Fibroblast of skin of scalp (primary cell): ENCODE results near the gene GATAD2A.
A peak's percentile ranks its signal among the peaks of the same experiment; 100 is the strongest.

Source experiments
- DNase-seq: peaks from one replicate; pipeline ENCODE4 v3.0.0-alpha.2; 2013

The GATAD2A gene

DNA sequence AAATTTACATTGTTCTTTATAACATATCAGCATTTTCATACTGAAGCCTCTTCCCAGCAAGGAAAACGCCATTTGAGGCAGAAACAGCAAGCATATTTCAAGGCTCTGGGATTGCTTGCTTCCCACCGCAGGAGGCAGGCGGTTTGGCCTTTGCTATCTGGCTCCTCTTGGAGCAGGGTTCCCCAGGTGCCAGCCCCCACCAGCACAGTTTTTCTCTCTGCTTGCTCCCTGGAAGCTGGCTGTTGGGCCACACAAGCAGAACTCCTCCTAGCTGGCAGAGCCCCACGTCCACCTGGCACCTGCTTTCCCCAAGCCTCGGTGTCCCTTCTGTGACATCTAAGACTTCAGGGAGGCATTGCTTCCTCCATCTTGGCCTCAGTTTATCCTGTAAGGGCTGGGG, 16.7 kb downstream of the GATAD2A start:
- DNase-seq, result no peak

DNA sequence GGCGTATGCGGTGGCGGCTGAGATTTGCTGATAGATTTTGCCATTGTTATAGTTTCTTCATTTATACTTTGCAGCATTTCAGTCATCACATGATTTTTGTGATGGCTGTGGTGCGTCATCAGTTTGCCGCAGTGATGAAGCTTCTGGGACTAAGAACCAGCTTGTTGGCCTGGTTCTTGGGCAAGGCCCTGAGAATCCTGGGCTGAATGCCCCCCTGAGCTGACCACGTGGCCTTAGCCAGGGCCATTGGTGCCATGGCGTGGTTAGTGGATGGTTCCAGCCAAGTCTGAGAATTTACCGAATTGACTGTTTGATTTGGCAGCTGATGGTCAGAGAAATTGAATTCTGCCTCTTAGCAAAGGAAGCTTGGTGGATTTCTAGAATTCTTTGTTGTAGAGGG, 17.8 kb downstream of the GATAD2A start:
- DNase-seq, result no peak

DNA sequence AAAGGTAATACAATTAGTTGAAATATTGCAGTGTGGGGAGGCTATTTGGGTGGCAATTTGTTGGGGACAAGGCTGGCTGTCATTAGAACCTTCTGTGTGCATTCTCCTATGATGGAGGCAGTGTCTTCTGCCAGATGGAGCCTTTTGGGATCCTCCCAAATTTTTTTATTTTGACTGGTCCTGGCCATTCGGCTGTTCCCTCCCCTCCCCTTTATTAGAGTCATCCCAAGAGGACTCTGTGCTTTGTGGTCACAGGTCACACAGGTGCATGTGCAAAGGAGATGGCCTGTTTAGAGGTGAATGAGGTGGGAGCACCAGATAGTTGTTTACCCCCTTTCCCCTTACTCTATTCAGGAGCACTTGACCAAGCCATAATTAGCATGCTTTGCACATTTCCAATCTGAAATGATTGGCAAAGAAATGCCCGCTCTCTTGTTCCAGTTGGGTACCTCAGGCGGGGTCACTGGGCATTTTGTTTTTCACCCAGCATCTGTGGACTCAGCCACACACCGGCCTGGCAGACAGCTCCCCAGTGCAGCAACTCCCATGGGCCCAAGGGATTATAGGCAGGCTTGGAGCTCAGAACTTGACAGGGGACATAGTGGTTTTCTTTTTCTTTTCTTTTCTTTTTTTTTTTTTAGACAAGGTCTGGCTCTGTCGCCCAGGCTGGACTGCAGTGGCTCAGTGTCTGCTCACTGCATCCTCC, 19.8 kb downstream of the GATAD2A start:
- no peak for DNase-seq

DNA sequence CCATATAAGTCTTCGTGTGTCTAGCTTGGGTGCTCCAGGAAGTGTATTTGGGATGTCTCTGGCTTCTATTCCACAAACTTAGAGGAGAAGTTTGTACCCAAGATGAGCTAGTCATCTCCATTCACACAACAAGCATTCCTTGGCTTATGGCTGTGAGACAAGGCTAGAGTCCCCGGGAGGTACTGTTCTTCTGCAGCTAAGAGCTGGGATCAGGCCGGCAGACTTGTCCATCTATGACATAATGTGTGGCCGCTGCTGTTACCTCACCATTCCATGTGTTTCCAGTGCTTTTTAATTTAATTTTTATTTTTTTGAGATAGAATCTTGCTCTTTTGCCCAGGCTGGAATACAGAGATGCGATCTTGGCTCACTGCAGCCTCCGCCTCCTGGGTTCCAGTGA, 20.7 kb downstream of the GATAD2A start:
- no peak for DNase-seq

DNA sequence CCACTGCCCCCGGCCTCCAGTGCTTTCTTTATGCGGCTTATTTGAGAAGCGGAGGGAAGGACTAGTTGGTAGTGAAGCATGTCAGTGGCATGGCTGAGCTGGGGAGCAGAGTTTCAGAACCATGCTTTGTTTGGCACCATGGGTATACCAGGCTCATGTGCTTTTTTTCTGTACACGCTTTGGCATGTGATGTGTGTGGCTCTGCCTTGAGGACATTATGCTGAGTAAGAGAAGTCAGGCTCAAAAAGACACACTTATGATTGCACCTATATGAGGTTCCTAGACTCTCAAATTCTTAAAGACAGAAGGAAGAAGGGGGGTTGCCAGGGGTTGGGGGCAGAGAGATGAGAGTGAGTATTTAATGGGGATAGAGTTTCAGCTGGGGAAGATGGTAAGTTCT, 21.3 kb downstream of the GATAD2A start:
- no peak for DNase-seq

DNA sequence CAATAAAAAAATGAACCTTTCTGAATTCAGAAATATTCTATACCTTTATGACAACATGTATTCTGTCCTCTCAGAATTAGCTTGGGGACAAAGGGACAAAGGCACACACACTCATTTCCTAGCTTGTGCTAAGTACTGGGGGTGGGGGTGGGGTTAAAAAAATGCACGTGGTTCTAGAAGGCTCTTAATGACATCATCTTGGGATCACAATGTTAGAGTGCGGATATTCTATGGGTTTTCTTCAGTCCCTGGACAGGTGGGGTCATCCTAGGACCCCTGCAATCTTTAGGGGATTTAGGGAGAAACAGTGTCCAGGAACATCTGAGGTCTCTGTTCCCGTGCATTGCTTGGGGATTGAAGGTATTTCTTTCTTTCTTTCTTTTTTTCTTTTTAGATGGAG, 21.8 kb downstream of the GATAD2A start:
- DNase-seq, result no peak

DNA sequence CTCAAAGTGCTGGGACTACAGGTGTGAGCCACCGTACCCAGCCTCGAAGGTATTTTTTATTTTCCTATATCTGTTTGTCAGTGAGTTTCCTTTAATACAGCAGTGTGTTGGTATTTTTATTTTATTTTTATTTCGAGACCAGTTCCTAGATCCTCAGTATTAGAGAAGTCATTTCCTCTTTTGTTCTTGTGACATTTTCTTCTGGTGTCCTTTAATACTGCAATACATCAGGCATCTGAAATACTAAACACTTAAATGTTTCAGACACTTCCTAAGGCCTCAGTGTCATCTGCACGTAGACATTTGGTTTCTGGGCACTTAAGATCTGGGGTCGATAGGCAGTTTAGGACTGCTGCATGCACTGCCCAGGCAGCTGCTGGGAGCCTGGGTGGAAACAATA, 22.5 kb downstream of the GATAD2A start:
- DNase-seq, result no peak

DNA sequence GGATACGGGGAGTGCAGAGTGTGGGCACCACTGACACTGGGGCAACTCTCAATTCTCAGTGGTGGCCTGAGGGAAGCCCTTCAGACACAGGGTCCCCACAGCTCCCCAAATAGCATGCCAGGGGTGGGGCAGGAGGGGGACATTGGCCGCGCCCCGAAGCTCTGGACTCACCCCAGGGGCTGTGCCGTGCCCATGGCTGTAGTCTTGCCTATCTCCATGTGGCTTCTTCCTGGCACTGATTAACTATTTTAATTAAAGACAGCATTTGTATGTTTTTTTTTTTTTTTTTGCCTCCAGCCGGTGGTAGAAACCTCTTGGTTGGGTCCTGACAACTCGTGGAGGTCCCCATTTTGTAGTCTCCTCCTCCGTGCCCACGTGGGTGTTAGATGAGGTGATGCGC, 23.3 kb downstream of the GATAD2A start:
- no peak for DNase-seq

DNA sequence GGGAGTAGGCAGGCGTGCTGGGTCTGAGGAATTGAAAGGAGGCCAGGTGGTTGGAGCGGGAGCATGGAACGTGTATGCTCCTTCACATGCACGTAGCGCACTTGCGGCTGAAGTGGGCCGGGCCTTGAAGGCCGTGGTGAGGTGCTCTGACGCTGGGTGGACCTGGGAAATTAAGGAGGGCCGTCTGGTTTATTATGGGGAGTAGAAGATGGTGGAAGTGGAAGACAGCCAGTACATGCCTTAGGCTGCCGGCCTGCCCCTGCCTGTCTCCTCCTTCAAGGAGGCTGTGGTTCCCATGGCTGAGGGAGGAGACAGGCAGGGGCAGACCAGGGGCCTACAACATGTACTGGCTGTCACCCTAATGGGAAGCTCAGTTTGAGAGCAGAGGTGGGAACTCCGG, 23.9 kb downstream of the GATAD2A start:
- DNase-seq, result no peak

DNA sequence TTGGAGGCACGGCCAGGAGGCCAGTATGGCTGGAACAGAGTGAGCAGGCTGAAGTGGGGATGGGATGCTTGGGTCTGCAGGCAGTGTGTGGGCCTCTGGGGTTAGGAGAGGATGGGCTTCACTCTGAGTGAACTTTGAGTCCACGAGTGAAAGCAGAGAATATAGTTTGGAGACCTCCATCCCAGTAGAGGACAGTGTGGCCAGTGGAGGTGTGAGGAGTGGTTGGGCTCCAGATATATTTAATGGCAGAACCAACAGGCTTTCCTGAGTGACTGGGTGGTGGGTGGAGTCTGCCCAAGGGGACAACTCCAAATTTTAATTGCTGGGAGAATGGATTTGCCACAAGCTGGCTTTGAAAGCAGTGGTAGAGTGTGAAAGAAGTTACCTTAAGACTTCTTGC, 27.3 kb downstream of the GATAD2A start:
- DNase-seq, result no peak

DNA sequence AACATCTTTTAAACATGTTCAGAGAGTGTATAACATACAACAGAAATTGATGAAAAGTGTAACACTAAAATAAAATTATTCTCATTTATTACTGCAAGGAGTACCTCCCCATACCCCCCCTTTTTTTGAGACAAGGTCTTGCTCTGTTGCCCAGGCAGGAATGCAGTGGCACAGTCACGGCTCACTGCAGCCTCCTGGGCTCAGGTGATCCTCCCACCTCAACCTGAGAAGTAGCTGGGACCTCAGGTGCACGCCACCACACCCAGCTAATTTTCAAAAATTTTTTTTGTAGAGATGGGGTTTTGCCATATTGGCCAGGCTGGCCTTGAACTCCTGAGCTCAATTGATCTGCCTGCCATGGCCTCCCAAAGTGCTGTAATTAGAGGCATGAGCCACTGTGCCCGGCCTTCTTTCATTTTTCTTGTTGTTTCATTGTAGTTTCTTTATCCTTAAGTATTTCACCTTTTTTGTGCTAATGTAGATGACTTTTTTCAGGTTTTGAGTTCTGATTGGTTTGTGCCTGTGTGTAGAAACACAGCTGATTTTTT, 28.3 kb downstream of the GATAD2A start:
- DNase-seq, result no peak

DNA sequence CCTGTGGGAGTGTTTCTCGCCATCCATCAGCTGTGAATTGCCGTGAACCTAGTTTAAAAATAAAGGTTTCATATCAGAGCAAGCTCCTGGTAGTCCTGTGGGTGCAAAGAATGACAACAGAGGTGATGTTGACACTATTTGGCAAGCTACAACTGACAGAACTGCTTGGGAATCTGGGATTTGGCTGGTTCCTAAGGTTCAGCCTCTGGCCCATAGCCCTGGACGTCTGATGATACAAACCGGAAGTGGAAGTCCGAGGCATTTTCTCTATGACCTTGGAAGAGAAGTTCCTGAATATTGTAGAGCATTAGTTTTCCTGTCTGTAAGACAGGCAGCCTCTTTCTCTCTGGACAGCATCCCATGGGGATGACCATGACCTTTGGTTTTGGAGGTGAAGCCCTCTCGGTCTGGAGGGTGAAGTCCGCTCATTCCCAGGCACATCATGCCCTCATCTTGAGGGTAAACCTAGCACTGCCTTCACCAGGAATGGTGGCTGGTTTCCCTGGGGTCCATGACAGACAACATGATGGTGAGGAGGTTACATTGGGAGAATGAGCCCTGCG, 29.1 kb downstream of the GATAD2A start:
- no peak for DNase-seq

DNA sequence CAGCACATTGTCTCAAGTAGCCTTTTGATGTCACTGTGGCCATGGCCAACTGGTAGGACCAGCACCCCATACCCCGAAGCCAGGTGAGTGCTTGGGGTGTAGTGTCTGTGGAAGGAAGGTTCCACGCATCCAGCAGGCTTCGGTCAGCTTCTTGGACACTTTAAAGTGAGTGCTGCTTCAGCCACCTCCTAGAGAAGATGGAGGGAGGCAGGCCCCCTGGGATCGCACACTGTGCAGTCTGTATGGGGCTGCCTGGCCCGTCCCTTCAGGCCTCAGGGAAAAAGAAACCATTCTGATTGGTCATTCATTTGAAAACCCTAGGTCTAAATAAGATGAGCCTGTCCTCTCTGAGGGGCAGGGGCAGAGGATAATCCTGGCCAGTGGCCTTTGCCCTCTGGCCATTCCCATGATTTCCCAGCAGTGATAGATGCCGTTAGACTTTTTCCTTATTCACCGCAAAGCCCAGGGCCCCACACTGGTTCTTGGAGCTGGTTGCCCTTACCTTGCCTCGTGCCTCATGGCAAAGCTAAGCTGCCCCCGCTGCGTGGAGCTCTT, 30.7 kb downstream of the GATAD2A start:
- no peak for DNase-seq

DNA sequence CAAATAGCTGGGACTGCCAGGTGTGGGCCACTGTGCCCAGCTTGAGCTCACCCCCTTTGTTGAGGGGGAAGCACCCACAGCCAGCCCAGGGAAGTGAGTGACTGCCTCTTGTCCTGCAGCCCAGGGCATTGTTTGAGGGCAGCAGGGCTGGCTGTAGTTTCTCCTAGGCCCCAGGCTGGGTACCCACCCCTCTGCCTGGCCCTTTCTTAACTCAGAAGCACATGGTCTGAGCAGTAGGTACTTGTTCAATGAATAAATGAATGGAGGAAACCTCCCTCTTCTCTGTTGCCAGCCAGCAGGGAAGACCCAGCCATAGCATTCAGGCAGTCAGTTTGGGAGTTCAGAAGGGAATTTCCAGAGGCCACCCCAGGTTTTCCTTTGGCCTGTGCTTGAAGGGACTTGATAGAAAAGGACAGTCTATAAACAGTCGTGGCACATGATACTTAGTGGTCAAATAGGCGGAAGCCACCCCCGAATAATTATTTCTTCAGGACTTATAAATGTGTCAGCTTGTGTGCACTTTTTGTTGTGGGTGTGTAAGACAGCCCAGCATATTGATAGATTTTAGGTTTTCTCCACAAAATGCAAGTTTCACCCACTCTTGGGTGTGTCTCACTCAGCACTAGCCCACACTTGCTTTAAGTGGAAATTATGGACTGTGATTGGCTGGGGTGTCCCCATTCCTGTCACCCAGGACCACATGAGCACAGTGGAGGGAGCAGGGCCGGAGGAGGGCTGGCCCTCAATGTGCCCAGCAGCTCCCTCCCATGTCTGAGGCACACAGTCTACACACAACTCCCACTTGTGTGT, 33.1 kb downstream of the GATAD2A start:
- no peak for DNase-seq

DNA sequence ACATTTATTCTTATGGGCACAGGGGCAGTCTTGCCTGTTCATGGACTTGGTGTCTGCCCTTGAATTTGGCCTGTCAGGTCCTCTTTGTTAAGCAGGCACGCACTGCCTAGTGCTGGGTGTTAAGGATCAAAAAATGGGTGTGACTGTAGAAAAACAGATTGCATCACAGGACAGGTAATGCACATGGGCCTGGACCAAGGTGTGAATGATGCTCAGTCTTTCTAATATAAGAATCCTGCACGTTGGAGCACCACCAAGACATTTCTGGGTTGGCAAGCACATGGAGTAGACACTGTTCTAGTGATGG, 33.7 kb downstream of the GATAD2A start:
- DNase-seq, result no peak

DNA sequence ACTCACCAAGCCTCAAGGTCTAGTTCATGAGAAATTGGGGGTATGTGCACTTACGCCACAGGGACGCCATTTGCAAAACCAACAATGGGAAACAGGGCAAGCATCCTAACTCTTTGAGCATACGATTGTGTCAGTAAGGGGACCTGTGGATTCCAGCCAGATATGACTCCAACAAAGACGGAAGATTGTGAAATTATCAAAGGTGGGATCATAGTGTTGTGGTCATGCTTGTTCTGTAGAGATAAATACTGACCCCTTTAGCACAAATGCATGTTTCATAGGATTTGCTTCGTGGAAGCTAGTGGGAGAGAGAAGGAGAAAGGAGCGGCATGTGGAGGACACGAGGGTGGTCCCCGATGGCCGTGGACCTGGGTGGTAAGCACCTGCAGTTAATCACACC, 37.8 kb downstream of the GATAD2A start:
- DNase-seq, result no peak

DNA sequence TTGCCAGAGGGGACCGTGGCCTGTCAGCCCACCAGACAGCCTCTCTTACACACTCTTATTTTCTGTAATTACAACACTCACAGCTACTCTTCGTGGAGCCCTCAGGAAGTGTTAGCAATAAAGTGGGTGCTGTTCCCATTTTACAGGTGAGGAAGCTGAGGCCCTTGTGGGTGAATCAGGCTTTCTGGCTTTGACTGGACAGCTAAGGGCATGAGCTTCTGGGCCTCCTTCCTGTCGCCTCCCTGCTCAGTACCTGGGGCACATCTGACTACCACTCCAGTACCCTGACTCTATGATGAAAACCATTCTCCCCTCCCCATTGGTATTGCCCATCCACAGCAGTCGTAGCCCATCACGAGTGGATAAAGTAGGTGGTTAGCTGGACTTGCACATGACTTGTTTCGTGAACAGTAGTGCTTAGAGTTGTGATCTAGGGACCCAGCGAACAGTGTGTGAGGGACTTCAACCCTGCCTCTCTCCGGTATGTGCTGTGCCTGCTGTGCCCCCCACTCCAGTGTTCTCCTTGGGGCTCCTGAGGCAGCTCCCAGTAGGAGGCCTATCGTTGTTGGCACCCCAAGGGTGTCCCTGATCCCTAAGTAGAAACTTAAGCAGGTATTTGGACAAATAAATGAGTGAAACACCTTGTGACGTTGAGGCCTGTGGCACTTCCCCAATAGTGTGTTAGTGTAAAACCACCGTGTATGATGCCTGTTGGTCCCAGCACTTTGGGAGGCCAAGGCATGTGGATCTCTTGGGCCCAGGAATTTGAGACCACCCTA, 38.6 kb downstream of the GATAD2A start:
- DNase-seq, result no peak

DNA sequence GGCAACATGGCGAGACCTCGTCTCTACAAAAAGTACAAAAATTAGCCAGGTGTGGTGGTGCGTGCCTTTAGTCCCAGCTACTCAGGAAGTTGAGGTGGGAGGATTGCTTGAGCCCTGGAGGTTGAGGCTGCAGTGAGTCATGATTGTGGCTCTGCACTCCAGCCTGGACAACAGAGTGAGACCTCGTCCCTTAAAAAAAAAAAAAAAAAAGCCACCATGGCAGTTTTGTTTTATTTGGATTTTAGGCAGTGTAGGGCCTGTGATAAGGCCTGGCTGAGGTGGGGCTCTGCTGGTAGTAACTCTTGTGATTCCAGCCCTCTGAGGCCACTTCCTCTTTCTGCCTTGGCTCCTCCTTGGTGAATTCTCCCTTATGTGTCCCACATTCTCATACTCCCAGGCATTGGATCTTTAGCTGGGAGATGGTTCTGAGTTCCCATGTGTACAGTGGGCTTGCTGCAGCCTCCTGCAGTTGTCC, 39.2 kb downstream of the GATAD2A start:
- peak; percentile 35 for DNase-seq

DNA sequence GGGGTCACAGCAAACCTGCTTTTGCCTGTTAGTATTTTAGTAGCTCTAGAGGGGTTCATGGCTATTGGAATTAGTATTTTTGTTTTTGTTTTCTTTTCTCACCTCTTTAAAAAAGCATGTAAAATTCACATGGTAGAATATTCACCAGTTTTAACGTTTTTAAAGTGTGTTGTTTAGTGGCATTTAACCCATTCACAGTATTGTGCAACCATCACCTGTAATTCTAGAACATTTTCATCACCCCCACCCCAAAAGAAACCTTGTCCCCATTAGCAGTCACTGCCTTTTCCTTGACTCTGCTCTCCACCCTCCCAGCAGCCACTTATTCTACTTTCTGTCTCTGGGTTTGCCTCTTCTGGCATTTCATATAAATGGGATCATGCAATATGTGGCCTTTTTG, 39.8 kb downstream of the GATAD2A start:
- DNase-seq, result no peak

DNA sequence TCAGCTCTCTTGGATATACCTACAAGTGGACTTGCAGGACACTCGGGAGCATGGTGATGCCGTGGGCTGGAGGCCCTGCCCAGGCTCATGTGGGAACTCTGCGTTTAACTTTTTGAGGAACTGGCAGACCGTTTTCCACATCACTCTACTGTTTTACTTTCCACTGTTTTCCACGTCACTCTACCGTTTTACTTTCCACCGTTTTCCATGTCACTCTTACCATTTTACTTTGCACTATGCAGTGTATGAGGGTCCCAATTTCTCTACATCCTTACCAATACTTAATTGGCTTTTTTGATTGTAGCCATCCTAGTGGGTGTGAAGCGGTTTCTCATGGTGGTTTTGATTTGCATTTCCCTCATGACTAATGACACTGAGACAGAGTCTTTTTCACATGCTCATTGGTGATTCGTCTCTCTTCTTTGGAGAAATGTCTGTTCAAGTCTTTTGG, 40.5 kb downstream of the GATAD2A start:
- DNase-seq, result peak; percentile 28

DNA sequence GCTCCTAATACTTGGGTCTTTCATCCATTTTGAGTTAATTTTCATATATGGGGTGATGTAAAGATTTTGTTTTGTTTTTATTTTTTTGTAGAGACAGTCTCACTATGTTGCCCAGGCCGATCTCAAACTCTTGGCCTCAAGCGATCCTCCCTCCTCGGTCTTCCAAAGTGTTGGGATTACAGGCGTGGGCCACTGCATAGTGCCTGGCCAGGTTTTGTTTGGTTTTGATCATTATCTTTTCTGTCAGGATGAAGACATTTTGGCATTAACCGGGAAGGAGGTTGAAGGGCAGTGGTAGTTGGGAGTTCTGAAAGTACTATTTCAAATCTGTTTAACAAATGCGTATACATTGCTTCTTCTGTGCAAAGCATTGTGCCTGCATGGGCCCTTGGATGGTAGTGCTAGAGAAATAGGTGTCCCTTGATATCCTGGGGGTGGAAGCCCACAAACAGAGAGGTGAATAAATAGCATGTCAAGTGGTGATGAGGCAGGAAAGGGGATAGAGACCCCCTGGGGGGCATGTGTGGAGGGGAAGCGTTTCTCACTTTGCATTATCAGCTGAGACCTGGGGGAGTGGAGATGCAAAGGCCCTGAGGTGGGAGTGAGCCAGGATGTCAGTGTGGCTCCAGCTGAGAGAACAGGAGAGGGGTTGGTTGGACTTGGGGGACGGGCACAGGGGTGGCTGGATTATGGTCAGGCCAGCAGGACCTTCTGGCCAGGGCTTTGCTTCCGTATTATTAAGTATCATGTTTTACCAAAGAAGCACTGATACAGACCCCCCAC, 41.4 kb downstream of the GATAD2A start:
- DNase-seq, result no peak
